Activated gamma-delta T cell treated with anti-CD3 and anti-CD28 coated beads, Interleukin-2, amount 50 U/mL, for 16 hours (primary cell): Measurements from ENCODE around the gene SPEG.
A peak's percentile ranks its signal among the peaks of the same experiment; 100 is the strongest.

Experiments used
- DNase-seq: peaks from one replicate; pipeline ENCODE4 v3.0.0-alpha.2; 2020; ENCODE audit warnings: low read depth

Gene SPEG

DNA sequence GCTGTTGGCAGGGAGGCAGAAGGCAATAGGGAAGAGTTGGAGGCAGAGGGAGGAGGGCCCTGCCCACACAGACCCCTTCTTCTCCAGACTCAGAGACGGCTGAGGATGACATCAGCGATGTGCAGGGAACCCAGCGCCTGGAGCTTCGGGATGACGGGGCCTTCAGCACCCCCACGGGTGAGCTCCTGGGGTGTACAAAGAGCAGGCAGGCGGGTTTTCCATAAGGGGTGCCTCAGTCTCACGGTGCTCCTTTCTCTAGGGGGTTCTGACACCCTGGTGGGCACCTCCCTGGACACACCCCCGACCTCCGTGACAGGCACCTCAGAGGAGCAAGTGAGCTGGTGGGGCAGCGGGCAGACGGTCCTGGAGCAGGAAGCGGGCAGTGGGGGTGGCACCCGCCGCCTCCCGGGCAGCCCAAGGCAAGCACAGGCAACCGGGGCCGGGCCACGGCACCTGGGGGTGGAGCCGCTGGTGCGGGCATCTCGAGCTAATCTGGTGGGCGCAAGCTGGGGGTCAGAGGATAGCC, 10.0 kb downstream of the SPEG start:
- DNase-seq = no peak

DNA sequence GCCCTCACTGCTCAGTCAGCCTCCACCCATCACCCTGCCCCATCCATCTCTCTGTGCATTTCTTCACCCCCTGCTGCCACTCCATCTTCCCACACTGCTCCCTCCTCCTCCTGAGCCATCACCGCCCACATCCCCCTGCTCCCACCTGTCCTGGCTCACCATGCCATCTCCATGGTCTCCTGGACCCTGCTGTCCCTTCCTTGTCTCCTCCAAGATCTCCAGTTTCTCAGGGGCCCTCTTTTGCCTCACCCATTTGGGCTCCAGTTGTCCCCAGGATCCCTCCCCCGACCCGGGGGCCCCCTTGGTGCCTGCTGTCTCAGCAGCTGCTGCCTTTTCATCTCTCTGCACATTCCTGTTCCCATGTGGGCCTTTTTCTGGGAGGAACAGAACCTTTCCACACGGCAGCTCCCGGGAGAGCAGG, 10.6 kb downstream of the SPEG start:
- DNase-seq = no peak

DNA sequence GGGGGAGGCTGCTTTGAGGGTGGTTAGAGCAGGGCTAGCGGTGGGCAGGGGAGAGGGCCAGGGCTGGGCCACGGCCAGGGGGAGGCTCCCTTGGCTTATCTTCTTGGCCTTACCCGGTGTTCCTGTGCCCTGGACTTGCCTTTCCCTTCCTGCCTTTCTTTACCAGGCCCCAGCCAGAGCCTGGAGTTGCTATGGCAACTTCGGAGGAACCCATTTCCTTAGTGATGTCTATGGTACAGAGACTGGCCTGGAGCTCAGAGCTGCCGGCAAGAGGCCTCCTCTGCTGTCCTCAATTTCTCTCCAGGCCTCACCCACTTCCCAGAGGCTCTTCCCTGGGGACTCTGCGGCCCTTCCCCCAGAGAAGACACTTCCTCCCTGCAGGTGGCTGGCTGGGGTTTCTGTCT, 11.5 kb downstream of the SPEG start:
- DNase-seq = no peak

DNA sequence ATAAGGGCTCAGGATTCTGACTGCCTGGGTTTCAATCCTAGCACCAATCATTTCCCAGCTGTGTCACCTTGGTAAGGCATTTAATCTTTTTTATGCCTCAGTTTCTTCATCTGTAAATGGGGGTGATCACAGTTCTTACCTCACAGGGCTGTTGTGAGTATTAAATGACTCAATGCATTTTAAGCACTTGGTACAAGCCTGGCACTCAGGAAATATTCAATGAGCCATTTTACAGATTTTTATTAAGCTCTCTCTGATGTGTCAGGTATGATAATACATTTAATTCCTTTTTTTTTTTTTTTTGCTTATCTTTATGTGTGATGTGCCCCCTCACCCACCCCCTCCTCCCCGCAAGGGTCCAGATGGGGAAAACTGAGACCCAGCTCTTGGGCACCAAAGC, 12.0 kb downstream of the SPEG start:
- DNase-seq = no peak

DNA sequence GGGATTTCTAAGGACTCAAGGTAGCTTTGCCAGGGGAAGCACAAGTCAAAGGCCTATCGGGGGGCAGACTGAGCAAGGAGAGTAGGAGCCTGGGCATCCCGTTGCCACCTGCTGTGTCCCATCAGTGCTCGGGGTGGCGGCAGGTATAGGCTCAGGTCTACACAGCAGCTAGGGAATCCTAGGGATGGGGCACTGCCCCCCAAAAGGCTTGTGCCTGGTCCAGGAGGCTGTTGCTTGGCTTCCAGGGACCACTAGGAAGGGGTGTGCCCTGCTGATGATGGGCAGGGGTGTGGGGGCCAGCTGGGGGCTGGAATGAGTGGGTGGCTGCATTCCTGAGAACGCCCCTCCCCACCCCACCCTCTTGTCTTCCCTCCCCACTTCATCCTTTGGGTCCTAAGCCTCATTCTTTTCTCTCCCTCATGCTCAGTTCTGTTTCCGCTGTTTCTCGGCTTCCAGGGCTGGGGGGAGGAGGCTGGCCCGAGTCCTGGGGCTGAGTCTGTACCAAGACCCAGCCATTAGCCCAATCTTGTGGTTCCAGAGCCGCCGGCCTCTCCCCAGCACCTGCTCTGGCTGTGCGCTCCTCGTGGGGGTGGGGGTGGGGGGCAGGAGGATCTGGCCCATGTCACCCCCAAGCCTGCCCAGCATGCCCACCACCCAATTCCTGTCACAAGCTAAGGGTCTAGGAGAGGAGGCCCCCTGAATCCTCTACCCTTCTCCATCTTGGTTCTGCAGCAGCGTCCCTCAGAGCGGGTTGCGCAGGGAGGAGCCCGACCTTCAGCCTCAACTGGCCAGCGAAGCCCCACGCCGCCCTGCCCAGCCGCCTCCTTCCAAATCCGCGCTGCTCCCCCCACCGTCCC, 12.8 kb downstream of the SPEG start:
- no peak for DNase-seq

DNA sequence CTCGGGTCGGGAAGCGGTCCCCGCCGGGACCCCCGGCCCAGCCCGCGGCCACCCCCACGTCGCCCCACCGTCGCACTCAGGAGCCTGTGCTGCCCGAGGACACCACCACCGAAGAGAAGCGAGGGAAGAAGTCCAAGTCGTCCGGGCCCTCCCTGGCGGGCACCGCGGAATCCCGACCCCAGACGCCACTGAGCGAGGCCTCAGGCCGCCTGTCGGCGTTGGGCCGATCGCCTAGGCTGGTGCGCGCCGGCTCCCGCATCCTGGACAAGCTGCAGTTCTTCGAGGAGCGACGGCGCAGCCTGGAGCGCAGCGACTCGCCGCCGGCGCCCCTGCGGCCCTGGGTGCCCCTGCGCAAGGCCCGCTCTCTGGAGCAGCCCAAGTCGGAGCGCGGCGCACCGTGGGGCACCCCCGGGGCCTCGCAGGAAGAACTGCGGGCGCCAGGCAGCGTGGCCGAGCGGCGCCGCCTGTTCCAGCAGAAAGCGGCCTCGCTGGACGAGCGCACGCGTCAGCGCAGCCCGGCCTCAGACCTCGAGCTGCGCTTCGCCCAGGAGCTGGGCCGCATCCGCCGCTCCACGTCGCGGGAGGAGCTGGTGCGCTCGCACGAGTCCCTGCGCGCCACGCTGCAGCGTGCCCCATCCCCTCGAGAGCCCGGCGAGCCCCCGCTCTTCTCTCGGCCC, 13.6 kb downstream of the SPEG start:
- DNase-seq = no peak

DNA sequence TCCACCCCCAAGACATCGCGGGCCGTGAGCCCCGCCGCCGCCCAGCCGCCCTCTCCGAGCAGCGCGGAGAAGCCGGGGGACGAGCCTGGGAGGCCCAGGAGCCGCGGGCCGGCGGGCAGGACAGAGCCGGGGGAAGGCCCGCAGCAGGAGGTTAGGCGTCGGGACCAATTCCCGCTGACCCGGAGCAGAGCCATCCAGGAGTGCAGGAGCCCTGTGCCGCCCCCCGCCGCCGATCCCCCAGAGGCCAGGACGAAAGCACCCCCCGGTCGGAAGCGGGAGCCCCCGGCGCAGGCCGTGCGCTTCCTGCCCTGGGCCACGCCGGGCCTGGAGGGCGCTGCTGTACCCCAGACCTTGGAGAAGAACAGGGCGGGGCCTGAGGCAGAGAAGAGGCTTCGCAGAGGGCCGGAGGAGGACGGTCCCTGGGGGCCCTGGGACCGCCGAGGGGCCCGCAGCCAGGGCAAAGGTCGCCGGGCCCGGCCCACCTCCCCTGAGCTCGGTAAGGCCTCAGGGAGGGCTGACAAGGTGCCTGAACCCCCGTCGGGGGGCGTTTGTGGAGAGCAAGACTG, 14.2 kb downstream of the SPEG start:
- DNase-seq = no peak

DNA sequence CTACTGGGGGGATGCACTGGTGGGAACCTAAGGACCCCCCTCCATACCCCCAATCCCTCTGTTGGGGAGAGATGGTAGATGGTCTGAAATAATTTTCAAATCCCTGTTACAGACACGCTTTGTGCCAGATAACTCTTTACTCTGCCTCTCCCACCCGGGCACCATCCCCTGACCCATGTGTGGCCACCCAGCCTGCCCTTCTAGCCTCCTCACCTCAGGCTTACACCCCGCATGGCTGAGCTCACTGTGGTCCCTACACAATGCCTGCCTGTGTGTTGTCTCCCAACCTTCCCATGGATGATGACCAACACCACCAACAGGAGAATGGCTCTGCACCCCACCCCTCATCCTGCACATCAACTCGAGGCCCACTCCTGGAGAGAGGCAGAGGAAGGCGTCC, 15.0 kb downstream of the SPEG start:
- no peak for DNase-seq

DNA sequence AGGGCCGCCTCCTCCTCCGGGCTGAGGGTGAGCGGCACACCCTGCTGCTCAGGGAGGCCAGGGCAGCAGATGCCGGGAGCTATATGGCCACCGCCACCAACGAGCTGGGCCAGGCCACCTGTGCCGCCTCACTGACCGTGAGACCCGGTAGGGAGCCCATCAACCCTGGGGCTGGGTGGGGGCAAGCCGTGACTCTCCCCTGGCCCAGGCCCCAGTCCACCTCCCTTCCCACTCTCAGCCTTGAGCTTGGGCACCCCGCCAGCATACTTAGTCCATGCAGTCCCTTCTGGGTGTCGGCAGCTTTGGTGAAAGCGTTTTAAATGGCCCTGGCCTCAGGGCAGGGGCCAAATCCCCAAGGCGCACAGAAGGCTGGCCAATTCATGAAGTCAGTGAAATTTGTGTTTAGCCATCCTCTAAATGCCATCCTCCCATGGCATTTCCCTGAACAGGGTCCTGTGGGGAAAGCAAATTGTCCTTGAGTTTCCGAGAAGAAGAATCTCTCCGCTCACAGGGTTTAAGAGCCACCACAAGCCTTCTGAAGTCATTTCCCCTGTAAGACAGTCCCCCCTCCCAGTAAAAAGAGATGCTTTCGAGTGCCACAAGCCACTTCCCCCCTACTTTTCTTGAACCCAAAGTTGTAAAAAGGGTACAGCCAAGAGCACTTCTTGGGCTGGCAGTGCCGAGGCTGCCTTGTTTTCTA, 17.2 kb downstream of the SPEG start:
- no peak for DNase-seq

DNA sequence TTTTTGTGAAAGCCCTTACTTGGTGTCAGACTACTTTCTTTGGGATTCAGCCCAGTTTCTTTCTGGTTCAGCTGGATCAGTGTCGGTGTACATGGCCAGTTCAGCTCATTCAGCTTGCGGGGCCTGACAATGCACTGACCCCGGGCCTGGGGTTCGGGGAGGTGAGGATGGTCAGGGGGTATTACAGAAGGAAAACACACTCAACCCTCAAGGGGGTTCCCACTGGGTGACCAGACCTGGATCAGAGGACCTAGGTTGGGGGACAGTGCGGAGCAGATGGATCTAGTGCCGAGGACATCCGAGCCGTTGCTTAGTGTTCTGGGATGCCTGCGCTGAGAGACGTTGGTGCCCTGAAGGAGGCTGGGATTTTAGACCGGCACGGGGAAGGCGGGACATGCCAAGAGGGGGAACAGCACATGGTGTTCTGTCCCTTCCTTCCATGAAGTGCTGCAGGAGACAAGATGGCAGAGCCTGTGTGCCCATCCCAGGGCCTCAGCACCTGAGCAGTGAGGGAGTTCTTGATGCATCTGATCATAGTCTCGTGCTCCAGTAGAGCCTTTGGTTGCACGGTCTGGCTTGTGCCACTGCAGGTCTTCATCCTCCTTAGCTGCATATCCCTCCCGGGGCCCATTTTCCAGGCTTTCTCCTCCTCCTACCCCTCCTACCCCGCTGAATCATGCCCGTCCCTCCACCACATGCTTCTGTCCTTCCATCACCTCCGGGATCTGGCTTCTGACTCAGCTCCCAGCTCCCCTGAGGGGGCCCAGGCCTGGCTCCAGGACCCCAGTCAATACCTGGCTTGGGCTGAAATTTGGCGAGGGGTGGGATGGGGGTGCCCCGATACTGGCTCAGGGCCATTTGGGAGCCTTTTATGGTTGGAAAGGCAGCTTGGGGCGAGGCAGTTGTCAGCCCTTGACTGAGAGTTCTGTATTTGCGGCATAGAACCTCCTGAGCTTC, 18.0 kb downstream of the SPEG start:
- DNase-seq = no peak

DNA sequence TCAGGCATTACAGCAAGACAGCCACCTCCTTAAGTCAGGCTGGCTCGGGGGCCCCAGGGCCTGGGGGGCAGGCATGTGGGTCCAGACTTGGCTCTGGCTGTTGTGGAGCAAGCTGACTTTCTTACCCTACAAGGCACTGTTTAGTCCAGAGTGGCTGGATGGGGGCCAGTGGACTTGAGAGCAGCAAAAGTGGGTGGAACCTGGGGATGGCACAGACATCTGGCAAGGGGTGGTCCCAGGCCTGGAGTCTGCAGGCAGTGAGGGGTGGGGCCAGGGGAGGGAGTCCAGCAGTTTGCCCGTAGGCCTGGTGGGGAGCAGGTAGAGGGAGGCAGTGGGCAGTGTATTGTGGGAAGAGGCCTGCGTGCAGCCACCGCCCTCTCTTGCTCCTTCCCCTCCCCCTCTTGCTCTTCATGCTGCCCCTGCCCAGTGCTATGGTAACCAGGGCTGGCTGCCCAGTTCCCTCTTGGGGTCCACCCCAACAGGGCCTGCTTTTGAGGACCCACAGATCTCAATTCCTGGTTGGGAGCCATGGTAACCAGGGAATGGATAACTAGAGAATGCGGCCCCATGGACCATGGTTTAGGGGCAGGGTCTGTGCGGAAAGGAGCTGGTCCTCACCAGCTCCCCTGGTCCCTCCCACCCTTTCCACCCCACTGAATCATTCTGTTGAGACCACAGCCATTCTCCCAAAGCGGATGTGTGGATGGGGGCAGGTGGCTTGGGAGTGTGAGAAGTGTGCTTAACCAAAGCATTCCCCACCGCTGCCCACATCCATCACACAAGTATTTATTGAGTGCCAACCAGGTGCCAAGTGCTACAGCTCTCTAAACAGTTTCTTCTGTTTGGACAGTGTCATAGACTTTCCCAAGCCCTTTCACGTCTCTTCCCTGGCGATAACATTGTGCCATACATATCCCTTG, 19.3 kb downstream of the SPEG start:
- no peak for DNase-seq

DNA sequence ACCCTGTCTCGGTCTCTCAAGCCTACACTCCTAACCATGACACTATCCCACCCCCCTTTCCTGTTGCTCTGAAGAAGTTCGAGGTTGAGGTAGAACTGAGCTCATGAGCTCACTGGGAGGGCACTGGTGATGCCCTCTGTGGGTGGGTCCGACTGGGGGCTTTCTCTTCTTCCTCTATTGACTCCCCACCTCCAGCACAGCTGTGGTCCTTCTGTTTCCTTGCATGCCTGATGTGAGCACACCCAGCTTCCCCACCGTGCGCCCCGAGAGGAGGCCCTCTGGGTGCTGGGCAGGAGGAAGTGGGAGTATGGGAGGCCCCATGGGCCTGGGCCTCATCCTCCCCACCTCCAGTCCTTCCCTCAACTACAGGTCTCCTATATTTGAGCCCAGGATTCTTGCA, 20.9 kb downstream of the SPEG start:
- DNase-seq = no peak

DNA sequence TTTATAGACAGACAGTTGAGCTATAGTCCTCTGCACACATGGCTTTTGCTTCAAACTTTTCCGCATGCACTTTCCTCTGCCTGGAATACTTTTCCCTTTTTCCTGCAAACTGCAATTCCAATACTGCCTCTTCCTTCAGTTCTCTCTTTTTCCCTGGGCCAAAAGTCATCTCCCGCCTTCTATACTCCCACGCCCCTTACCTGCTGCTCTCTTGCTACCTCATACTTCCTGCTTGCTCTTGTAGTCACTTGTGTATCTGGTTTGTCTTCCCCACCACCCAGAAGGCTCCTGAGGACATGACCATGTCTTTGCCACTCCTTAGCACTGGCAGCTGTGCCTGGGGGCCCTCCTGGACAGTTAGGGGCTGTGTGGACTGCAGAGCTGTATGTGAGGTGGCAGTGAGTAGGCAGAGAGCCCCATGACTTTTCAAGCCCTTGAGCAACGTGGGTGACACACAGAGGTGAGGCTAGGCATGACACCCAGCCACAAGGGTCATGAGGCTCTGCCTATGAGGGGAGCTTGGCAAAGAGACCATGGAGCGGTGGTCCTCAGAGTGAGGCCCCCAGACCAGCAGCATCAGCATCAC, 23.2 kb downstream of the SPEG start:
- DNase-seq = no peak

DNA sequence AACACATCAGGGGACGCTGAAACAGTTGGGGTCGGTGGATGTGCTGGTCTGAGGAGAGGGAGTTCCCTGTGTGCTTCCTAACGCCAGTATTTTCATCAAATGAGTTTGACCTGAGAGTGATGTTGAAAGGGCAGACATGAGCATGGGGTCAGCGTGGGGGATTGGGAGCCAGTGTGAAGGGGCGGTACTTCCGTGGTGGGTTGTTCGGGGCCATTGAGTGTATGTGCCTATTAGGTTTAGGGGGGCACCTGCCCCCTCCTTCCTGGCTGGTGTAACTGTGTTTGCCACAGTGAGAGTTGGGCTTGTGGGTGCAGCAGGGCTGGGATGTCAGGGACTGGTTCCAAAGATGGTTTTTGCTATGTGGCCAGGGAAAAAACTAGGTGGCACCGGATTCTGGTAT, 24.4 kb downstream of the SPEG start:
- DNase-seq = no peak

DNA sequence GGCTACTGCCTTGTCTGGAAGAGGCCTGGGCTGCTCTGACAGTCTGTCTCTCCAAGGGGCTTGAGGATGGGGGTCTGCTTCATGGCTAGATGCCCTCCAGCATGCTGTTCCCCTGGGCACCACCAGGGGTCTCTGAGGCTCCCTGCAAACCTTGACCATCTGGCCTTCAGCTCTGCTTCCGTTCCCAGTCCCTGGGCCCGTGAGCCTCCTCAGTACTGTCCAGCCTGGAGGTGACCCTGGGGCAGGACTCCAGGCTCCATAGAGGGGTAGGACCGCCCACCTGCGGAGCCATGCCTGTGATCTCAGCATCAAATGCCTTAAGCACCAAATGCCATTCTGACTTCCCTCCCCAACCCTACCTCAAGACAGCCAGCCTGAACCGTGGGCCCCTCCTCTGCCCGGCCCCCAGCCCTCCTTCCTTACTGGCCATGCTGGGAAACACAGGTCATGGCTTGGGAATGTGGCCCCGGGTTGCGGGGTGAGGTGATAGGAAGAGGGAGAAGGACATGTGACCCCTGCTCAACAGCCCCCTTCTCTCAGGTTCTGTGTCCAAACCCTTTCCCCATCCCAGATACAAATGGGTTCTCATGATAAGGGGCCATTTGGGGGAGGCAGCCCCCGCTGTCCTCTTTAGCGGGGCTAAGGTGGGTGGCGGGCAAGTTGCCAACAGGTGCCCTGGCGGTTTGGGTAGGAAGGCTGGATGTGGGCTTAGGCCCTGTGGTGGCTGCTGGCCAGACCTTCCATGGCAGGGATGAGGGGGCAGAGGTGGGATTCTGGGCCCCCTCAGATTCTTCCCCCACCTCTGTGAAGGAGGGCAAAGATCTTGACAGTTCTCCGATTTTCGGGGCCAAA, 25.0 kb downstream of the SPEG start:
- peak; percentile 34 for DNase-seq

DNA sequence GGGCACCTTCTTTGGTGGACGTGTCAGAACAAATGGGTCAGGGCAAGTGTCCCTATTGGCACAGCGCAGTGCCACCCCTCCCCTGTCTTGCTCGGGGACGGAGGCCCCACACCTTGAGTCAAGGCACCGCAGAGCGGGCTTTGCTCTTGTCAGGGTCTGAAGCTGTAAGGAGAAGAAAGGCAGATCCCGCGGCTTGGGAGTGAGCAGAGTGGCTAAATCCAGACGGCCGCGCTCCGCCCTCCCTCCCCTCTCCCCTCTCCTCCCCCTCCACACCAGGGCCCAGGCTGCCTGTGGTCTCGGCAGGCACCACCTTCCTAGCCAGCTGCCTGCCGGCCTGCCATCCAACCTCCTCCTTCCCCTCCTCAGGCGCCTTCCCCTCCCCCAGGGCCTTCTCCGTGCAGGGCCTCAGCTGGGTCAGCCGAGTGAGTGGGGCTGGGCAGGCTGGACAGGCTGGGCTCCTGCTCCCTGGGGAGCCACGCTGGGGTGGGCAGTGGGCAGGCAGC, 25.8 kb downstream of the SPEG start:
- DNase-seq = no peak

DNA sequence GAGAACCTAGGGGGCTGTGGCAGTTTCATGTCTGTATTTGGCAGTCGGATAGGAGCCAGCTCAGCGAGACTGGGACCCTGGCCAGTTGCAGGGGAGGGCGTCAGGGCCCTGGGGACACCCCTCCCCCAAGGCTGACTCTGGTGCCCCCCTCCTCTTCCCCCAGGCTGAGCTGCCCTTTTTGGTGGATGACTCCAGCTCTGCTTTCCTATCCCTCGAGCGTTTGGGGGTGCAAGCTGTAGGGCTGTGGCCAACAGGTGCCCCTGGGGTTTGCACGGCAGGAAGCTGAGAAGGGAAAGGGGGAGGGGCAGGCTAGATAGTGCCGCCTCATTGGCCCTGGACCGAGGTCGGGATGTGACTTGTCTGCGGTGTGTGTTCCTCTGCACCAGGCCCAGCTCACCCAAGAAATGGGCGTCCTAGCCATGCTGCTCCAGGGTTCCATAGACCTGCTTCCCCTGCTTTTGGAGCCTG, 26.4 kb downstream of the SPEG start:
- no peak for DNase-seq

DNA sequence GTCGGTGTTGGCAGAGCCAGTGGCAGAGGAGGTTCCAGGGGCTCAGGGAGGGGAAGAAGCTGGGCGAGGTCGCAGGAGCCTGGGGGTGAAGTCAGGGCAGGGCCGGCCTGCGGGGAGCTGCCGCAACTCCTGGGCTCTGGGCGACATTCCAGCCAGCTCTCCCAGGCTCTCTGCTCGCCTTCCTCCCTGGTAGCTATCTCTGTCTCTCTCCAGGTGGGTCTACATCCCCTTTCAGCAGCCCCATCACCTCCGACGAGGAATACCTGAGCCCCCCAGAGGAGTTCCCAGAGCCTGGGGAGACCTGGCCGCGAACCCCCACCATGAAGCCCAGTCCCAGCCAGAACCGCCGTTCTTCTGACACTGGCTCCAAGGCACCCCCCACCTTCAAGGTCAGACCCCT, 27.0 kb downstream of the SPEG start:
- DNase-seq = no peak

DNA sequence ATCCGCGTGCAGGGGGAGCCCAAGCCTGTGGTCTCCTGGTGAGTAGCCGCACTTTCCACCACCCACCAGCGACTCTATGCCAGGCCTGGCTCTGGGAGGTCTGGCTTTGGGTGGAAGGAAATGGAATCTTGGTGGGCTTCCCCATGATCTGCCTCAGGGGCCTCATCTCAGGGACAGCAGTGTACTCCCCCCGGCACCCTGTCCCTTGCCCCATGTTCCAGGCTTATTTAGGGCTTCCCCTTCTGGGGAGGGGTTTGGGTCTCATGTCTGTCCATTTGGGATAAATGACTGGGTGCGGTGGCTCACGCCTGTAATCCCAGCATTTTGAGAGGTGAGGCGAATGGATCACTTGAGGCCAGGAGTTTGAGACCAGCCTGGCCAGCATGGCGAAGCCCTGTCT, 27.7 kb downstream of the SPEG start:
- no peak for DNase-seq
